Pulmonary artery endothelial cell (primary cell): ENCODE data around the gene CACNG4. TPM values are rescaled to one million over a fixed set of nuclear protein-coding genes. Genes with fewer than 3 reads are reported as not detected.

ENCODE experiments used
- DNase-seq: peaks from one replicate; pipeline ENCODE4 v3.0.0-alpha.2; 2011; ENCODE audit warnings: low read depth, low spot score
- total RNA-seq: library from RNA; depleted of rRNA; stranded (reverse); fragments of >200 nt; gene quantifications from 2 replicates; pipeline ENCODE4 v1.2.3, GENCODE V29; 2014

CACNG4 gene
- total RNA-seq, 1 donor from 2014 or later, result not detected

DNA sequence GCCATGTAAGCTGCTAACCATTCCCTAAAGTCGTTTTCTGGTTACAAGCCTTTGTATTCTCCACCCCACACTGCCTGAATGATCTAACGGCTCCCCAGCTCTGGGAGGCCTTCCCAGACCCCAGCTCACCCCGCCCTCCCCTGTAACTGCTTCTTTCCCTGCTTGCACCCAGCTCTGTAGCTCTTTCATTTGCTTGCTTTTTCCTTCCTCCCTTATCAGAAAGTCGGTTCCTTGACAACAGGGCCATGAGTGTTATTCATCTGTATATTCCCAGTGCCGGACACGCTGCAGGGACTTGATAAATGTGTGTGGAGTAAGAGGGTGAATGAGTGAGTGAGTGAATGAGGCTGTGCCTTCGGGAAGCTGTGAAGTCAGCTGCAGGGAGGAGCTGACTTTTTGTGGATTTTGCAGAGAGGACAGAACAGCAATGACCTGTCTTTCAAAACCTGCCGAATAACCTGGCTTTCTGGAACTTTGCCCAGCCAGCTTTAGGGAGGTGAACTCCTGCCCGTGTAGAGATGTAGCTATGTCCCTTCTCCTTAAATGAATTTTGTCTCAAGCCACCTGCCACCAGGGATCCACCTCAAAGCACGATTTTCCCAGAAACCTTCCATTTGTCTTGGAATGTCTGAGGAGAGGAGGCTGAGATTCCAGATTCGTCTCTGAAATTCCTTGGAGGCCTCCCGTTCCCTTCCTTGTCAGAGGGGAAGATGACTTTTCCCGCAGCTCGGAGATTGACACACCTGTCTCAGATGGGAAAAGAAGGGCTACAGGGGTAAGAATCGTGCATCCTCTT lies 20.0 kb upstream of the CACNG4 start:
- DNase-seq, result no peak

DNA sequence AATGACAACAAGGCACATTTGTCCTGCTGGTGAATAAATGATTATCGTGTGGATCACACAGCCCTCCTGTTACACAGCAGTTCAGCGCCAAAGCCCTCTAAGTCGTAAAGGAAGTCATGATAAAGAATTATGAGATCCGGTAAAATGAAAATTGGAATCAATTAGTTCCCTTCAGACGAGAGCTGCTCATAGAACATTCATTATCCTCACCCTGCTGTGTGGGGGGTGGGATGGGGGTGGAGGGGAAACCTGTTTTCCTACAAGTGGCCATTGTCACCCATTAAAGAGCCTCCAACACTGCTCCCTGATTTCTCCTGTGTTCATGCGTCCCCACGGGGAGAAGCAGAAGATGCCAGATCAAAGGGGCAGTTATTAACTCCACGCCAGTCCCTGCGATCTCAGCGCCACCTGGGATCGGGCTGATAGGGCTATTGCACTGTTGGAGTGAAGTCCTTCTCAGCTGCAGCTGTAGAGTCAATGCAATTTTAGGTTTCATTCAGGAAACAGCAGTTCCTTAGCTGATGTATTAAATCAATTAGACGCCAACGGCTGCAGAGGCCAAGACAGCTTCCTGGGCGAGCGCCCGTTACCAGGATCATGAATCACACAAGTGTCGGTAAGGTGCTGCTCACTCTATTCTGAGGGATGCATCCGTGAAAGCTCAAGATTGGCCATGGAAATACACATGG lies 19.2 kb upstream of the CACNG4 start:
- DNase-seq, result no peak

DNA sequence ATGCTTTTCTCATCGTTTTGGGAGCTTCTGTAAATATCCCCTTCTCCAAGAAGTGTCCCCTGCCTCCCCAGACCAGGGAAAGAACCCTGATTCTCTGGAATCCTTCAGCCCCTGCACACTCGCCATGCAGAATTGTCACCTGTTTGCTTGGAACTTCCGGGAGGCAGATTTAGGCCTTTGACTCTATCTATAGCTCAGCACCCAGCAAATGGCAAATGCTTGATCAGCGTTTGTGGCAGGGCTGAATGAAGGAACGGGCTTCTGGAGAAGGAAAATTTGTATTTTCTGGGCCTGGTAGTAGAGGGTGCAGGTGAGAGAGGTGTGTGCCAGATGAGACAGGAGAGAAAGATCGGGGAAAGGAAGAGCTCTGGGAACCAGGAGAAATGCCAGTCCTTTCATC lies 18.3 kb upstream of the CACNG4 start:
- DNase-seq, result no peak

DNA sequence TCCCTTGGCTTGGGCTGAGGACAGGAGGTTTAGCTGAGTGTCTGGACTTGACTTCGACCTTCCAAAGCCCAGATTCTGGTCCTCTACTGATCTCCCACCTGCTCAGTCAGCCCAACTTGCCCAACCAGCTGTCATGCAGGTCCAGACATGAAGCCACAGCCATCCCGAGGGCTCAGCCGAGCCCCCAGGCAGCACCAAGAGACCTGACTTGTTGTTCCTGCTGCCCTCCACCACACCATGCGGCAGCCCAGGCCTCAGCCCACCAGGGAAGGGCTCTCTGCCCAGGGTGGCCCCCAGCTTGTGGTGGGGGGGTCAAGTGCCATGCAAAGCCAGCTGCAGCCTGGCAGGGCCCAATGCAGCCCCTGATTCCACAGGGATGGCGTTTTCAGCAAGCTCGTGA lies 17.2 kb upstream of the CACNG4 start:
- DNase-seq, result no peak

DNA sequence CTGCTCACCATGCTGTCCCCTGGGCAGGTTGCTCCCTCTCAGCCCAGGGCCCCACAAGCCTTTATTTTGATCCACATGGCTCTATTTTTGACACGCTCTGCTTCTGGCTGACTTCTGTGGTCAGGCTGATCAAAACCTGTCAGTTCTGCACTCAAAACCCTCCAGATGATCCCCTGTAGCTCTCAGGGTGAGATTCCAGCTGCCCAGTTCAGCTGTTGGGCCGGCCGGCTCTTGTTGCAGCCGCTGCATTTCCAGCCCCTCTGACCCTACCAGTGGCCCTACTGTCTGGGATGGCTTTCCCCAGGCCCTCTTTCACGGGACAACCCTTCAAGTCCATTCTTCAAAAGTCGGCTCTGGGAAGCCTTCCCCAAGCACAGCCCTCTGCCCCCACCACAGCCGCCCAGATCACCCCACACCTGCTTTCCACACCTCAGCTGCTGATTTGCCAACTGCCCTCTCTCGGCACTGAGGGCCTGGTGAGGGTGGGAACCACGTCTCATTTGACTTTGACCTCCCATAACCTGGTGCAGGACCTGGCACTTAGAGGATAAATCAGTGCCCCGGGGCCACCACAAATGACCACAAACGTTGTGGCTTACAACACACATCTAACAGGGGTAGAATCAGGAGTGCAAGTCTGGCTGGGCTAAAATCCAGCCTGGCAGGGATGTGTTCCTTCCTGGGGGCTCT lies 16.3 kb upstream of the CACNG4 start:
- no peak for DNase-seq

DNA sequence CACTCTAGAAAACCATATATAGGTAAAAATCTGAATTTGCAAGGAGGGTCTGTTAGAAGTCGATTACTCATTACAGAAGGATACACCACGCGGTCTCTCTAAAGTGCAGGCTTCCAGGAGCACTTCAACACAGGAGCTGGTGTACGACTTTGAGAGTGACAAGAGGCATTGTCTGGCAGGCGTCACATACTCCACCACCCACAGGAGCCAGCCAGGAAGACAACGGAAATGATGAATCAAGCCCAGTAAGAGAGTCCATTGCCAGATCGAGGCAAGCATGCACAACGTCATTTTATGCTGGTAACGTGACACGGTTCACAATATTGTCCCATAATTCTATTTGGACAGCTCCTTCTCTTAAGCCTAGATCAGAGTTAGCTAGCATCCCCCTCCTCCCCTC lies 15.0 kb upstream of the CACNG4 start:
- DNase-seq, result no peak

DNA sequence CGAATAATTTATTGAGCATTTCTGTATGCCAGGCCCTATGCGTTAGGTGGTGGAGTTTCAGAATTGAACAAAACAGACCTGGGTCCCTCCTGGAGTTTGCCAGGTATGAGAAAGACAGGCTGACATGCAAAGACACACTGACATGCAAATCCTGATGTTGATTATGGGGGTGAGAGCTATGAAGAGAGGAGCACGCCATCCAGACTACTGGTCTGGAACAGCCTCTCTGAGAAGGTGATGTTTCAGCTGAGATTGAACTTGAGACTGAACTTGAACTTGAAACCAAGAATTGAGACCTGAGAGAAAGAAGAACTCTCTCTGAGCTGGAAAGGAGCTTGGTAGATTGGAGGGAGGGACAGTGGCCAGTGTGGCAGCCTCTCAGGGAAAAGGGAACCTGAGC lies 14.2 kb upstream of the CACNG4 start:
- no peak for DNase-seq

DNA sequence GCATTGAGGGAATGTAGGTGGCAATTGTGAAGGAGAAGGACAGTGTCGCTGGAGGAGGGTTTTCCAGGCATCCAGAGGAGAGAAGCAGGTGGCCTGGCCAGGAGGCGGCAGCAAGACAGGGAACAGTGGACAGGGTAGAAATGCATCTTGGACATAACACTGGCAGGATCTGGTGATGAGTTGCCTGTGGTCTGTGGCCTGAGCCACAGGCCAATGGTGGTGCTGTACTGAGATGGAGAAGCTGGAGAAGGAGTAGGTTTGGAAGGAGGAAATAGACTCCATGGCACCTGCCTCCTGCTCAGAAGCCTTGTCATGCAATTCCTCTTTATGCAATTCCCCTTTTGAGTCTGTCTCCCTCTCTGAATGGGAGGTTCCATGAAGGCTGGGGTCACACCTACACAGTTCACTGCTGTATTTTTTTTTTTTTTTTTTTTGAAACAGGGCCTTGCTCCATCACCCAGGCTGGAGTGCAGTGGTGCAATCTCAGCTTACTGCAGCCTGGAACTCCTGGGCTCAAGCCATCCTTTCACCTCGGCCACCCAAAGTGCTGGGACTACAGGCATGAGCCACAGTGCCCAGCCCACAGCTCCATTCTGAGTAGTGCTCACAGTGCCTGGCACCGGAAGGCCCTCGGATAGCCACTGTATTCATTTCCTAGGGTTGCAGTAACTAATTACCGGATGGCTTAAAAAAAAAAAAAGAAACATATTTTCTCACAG lies 13.5 kb upstream of the CACNG4 start:
- DNase-seq, result no peak

DNA sequence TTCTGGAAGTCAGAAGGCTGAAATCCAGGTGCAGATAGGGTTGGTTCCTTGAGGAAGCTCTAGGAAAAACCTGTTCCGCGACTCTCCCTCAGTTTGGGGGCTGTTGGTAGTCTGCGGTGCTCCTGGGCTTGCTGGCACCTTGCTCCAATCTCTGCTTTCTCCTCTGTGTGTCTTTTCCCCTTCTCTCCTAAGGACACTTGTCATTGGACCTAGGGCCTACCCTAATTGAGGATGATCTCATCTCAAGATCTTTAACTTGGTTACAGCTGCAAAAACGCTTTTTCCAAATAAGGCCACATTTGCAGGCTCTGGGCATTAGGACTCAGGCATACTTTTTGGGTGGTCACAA lies 12.9 kb upstream of the CACNG4 start:
- DNase-seq, result no peak

DNA sequence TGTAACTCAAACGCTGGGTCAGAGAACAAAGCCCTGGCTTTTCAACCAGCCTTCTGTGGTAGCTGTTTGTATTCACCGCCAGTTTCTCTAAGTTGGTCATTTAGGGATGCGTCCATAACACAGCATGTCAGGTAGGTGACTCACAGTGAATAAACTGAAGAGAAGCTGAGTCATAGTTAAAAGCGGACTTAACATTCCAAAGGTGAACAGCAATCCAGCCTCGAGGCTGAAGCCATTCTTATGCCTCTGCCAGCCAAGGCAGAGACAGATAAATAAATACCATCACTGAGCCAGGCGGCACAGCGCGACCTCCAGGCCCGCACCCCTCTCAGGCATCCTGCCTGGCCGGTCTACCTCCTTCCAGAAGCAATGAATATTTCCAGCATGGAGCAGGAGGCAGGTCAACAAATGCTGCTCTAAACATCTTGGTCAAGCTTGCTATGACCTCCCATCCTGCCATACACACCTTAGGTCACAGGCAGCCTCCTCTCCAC lies 12.4 kb upstream of the CACNG4 start:
- DNase-seq, result no peak

DNA sequence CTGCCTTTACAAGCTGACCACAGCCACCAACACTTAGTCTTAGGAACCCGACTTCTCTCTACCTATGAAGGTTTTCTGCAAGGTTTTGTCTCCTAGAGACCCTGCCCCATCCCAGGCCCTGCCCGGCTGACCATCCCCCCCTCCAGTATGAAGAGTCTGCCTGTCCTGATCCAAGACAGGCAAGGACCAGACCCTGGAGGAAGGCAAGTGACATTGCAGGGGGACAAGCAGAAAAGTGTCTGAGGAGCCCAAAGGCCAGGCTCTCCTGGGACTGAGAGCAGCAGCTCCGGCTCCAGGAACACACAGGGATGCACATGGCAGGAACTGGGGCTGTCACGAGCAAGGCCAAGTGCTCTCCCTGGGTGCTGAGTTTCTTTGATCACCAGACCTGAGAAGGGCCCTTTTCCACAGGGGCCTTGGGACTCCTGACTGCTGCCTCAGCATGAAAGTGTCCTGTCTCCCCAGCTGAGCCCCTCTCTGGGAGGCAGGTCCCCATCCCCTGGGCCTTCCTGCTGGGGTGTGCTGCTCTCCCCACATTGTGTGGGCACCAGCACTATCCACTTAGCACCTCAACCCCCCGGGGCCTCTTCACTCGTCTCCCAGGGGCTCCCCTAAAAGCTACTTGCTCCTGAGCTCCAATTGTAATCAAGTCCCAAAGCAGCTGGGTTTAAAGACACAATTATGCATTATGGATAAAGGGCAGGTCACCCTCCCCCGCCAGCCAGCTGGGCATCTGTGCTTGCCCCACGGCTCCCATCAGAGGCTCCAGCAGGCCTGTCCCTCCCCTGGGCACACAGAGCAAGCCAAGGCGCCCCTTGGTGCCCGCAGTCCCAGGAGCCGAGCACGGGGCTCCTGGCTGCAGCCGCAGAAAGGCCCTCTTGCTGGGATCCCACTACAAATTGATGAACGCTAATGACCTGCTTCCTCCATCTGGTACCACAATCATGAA lies 11.6 kb upstream of the CACNG4 start:
- DNase-seq, result no peak

DNA sequence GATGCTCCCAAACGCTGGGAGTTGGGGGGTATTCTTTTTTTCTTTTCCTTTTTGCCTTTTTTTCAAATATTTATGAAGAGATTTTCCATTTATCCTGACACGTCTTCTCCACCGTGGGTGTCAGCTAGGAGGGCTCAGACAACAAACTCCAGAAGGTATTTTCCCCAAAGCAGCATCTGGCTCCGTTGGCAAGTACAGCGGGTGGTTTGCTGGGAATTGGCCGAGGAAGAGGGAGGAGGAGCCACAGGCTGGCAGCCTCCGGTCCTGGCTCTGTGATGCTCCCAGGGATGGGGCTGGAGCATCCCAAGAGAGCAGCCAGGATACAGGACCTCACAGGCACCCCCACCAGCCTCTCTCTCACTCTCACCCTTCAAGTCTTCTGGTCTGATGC lies 10.9 kb upstream of the CACNG4 start:
- no peak for DNase-seq

DNA sequence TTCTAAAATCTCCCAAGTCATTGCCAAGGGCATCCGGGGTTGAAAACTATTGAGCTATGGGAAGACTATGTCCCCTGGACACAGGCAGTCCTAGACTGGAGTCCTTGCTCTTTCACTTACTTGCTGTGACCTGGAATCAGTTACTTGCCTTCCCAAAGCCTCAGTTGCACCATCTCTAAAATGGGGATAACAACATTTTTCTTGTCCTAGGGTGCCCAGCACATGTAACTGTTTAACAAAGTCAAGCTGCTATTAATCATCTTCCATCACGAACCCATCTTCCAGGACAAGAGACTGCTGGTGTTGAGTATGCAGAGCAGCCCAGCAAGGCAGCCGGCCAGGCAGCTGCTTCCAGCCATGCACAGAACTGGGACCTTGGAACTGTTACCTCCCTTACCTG lies 9.9 kb upstream of the CACNG4 start:
- no peak for DNase-seq

DNA sequence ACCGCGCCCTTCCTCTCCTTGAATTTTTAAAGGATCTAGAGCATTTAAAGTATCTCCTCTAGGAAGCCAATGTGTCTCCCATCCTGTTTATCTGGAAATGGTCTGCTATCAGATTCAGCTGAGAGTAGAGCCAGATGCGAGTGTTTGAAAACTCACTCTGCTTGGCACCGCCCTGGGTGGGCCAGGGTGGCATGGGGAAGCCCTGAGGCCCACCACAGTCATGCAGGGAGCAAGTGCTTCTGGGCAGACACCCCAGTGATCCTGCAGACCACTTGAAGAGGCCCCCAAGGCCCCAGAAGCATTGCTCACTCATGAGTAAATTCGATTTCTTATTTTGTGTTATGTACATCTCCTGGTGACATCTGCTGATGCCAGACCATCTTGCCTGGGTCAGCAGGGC lies 8.7 kb upstream of the CACNG4 start:
- no peak for DNase-seq

DNA sequence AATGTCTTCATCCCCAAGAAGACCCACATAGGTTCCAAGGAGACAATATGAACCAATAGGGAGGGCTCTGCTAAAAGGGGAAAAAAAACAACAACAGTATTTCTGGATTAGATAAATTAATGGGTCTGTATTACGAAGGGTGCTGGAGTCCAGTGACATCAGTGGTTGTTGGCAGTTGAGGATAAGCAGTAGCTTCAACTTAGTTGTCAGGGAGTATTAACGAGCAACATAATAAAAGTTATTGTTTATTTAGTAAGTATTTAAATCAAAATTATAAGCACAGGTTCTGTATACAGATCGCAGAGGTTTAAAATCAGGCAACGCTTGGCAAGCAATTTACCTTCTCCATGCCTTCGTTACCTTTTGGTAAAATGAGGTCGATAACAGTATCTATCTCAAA lies 7.6 kb upstream of the CACNG4 start:
- DNase-seq, result no peak

DNA sequence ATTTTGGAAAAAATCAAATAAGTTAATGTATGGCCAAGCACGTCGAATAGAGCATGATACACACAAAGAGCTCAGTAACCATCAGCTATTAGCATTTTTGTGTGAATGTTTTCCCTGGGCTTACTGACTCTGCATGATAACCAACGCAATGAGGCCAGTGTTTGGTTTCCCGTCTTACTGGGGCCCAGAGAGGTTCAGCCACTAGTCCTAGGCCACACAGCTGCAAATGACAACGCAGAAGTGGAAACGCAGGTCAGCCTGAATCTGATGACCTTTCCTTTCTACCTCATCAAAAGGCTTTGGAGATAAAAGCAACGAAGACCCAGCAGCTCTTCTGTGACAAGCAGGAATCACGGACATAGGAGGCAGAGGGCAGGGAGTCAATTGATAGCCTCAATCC lies 7.2 kb upstream of the CACNG4 start:
- DNase-seq, result no peak

DNA sequence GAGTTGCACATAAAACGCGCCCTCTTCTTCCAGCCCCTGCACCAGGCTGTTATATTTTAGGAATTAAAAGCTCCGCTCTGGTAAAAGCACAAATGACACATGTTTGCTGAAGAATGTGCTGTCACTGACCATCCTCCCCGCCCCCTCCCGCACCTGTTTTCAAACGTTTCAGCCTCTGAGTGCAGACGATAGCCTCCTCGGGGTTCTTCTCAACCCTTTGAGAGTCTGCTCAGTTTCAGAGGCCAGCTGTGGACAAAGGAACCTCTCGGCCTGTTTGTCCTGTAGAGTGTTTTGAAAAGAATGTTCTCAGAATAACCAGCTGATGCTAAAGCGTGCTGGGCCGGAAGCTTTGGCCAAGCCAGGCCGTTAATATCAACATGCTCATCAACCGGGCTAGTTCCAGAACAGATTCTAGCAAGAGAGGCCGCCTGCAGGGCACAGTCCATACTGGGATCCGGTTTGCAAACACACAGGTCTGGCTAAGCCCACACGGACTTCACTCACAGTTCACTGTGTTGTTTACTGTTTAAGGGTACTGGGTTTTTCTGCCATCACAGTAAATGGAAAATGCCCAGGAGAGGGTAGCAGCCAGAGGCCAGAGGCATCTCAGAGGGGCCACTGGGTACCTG lies 6.4 kb upstream of the CACNG4 start:
- no peak for DNase-seq

DNA sequence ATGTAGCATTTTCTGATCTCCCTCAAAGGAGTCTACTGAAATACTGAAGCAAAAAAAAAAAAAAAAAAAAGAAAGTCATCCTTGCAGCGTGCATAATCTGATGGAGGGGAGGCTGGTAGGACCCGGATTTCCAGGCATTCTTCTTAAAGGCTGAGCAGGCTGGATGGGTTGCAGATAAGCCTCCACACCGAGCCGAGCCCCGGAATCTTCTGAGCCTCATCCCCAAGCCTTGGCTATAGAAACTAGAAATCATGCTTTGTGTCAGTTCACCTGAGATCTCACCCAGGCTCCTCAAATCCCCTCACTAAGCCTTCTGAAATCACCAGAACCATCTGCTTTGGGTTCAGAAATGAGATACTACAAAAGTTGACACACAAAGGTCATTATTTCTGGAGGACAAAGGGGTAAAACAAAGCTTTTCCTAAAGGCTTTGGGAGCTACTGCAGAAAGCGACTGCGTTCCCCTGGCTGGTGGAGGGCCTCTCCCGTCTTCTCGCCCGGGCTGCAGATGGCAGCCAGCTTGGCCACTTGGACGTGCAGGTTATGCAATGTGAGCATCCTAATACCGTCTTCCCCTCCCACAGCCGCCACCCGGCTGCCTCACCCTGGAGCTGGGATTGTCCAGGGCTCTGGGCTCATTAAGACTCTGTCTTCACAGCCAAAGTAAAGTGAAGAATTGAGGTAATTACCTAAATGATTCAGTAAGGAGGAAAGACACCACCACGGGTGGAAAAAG lies 4.7 kb upstream of the CACNG4 start:
- no peak for DNase-seq

DNA sequence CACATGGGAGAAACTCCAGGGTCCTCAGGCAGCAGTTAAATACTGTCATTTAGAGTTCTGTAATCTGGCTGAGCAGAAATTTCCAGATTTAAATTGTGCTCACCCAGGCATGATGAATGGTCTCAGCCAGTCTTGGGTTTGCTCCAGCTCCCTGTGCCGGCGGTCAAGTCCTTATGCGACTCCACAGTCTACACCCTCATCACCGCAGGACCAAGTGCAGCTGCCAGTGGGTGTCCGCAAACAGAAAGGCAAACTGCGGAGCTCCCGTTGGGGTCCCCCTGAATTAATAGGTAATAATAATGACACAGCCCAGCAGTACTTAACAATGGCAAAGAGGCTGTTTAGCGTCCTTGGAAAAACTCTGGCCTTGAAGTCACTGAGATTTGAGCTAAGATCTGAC lies 3.9 kb upstream of the CACNG4 start:
- no peak for DNase-seq

DNA sequence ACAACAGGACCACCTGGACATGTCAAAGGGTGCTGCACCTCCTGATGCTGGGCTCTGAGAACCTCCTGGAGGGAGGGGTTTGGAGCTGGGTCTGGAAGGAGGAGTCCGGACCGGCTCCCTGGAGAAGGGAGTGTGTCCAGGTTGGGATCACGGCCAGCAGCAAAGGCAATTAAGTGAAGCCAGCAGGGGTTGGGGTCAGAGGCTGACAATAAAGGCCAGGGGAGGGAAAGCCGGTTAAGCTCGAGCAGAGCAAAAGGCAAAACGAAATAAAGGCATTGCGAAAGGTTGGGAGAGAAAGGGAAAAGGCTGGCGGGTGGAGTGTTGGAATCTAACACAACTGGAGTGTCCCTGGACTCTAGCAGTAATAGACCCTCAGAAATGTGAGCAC lies 992 bp upstream of the CACNG4 start:
- no peak for DNase-seq
